Right forelimb (tissue), 1 donor: ENCODE measurements around the gene LAMC2.

Experiments
- DNase-seq: peaks from one replicate; pipeline ENCODE4 v3.0.0-alpha.2; 2018

The LAMC2 gene

DNA sequence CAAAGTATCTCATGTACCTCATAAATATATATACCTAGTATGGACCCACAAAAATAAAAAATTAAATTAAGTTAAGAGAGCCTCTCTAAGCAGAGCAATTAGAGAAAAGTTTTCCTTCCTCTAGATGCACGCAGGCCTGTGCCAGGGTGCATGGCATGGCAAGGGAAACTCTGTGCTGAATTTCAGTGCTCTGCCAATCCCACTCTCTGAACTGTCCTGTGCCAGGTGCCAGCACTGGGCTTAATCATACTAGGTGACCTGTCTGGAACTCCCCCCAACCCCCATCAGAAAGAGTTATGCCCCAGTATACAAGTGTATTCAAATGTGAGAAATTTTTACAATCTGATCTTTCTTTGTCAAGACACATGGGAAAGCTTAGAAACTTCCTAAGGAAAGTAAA lies 10.4 kb upstream of the LAMC2 start:
- no peak for DNase-seq

DNA sequence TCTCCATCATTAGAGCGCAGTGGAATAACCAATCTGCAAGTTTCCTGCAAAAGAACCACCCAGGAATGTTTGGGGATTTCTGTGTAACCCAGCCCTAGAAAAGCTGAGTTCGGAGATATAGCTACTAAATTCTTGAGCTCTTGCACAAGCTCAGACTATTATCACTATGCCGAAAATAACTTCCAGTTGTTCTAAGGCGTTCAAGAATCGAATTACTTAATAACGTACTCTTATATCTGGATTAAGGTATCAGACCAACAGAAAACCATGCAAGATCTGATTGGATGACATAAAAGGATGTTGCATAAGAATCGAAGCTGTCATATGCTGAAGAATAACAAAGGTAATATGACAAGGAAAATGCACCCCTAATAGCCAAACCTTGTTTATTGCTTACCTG lies 7.5 kb upstream of the LAMC2 start:
- no peak for DNase-seq

DNA sequence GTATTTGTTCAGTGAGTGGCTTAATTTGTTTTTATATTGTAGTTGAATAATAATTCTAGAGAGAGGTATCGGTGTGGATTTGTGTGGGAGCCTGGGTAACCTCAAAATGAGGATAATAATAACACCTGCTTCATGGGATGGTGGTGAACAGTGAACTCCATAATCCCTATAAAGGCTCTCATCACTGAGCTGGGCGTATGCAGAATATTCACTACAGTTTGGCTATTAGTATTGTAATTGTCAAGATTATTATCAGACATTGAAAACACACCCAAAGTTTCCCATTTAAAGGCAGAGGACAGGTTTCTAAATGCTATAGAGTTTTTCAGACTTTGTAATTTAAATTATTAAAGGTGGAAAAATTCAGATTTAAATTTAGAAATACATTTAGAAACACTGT lies 7.0 kb upstream of the LAMC2 start:
- no peak for DNase-seq

DNA sequence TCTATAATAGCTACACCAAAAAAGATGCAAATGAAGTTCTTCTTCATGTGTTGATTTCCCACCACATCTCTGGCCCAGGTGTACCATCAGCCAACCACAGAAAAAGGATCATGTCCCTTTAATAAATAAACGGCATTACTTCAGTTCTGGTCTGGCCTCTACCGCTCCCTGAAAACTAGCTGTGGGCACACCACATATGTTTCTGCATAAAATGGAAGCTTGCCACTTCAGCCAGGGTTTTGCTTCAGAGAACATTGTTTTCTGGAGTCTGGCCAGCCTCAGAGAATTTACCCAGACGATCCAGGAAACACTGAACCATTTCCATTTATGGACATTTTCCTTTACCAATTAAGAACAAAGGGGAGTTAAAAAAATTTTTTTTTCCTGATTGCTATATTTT lies 5.8 kb upstream of the LAMC2 start:
- DNase-seq = peak; percentile 68

DNA sequence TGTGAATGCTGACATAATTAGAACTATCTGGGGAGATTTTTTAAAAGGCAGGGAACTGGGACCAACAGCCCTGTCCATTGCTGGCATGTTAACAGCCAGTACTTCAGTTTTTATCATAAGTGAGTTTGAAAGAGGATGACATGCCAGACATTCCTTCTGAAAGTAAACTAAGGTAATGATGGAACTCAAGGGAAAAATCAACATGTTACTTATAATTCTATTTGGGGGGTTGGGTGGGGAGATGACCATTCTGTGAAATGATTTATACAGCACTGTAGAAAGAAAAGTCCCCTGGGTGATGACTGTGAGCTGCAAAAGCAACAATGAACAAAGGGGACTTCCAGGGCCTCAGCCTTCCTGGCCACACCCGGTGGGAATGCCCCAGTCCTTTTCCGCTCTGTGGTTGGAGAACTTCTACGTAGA lies 5.4 kb upstream of the LAMC2 start:
- DNase-seq = no peak

DNA sequence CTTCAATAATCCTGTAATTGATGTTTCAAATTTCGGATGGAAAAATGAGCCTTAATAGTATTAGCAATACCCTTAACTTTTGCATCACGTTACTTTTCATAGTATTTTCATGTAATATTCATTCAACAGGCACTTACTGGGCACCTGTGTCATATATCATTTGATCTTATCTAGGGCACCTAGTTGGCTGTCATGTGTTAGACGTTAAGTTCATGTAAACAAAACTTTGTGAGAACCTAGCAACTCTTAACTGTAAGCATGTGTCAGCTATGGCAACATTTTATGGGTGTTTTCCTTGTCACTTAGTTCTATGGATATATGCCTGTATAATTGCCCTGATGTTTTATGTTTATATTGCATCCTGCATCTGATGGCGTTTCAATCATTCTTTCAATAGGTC lies 777 bp downstream of the LAMC2 start:
- no peak for DNase-seq

DNA sequence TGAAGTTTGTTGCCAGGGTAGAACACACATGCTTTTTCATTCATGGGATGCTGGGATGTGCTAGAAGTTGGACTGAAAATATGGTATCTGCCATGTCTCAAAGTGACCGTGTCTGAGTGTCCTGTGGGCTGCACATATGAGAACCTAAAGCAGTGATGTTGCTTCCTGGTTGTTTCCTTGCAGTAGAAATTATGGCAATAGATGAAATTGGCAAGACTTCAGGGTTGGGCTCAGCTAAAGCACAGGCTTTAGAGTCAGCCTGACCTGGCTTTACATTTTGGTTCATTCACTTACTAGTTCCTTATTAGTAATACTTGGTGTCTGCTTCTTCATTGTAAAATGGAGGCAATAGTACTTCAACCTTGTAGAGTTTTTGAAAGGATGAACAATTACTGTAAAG lies 2.2 kb downstream of the LAMC2 start:
- no peak for DNase-seq

DNA sequence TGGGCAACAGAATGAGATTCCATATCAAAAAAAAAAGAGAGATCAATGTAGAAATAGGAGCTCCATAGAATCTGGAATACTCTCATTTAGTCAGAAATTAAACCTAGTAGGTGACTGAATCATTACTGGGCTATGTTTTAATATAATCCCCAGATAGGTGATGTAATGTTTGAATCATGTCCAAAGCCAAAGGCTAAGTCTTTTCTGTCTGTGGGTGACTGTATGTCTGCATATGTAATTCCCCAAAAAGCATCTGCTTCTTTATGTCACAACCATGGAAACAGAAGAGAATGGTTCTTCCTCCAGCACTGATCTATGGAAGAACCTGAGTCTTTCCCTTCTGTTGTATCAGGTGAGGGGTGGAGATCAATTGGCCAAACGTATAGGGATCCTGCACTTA lies 5.8 kb downstream of the LAMC2 start:
- DNase-seq = no peak

DNA sequence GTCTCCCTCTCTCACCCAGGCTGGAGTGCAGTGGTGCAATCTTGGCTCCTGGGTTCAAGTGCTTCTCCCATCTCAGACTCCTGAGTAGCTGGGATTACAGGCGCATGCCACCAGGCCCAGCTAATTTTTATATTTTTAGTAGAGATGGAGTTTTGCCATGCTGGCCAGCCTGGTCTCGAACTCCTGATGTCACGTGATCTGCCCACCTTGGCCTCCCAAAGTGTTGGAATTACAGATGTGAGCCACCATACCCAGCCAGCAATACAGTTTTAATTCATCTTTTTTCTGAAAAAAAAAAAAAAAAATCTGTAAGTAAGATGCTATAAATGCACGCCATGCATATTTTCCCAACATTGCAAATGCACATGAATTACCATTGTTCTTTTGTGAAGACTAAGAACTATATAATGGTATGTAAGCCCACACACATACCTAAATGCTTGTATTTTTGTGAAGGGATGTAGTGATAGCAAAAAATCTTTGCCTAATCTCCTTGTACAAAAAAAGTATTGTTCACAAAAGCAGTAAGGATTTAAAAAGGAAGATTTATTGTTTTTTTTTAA lies 8.0 kb downstream of the LAMC2 start:
- no peak for DNase-seq

DNA sequence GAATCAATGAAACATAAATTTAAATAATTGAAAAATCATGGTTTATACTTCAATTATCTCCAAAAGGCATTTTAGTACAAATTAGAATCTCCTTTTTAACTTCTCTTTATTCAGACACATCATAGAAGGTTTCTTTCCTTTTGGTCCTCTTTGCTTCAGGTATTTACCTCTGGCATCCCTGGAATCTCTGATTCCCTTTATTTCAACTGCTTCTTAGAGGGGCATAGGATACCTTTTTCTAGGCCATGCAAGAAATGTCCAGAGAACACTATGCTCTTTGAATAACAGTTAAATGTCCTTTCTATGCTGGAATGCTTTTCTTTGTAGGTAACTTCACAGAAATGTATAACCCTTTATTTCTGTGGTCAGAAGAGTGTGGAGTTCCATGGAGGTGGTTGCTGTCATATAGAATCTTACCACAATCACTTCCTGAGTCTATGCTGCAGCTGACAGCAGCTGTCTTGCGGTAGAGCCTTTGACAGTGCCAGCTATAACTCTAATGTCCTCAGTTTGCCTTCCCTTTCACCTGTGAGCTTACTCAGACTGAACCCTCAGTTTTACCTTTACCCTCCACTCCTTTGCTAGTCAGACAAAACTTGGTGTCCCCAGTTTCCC lies 8.6 kb downstream of the LAMC2 start:
- DNase-seq = no peak

DNA sequence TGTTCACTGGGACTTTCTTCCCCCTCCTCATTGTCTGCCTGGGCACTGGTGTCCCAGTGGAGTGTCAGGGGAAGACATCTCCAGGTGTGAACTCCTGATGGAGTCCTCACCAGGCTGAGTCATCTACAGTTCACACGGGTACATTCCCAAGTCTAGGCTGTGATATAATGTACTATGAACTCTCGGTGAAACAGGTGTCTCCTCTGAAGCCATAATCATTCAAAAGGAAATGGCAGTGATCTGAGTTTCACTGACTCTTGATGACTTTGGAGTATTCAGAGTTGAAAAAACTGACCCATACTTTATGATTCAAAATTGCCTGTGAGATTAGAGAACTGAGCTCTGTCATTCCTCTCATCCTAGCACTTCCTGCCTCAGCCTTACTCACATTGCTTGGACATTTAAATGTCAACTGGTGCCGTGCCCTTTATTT lies 9.1 kb downstream of the LAMC2 start:
- DNase-seq = no peak

DNA sequence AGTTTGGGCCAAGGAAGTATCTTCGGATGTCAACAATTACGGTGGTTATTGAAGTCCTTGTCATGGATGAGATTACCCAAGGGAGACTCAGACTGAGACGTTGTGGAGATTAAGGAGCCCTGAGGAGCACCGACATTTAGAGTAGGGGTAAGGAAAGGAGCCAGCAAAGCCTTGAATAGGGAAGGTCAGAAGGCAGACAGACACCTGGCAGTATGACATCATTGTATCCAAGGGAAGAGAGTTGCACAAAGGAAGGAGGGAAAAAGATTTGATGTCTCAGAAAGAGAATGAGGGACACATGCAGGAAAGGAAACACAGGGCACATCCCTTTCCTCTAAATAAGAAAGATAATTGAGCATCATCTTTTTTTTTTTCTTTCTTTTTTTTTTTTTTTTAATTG lies 11.7 kb downstream of the LAMC2 start:
- no peak for DNase-seq

DNA sequence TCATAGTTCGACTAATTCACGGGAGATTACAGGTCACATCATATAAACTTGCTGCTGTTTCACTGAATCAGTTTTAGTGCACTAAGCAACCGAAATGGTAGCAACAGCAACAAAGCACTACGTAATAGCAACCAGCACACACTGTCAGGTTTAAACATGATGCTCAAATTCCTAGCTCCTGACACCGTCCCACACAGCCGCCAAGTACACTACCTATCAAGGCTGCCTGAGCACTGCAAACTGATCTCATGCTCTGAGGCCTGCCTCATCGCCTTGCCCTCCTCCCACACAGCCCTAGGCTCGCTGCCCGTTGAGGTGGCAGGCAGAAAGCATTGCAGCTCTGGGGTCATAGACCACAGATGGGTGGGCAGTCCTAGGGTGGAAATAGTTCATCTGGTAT lies 12.4 kb downstream of the LAMC2 start:
- DNase-seq = no peak

DNA sequence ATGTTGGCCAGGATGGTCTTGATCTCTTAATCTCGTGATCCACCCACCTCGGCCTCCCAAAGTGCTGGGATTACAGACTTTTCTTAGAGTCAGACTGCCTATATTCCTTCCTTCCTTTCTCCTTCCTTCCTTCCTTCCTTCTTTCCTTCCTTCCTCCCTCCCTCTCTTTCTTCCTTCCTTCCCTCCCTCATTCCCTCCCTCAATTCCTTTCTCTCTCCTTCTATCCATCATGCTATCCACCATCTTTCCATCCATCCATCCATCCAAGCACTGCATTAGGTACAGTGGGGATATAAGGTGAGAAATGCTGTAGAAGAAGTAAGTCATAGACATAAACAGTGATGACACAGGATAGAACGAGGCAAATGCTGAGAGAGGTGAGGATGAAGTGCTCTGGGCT lies 13.2 kb downstream of the LAMC2 start:
- DNase-seq = no peak

DNA sequence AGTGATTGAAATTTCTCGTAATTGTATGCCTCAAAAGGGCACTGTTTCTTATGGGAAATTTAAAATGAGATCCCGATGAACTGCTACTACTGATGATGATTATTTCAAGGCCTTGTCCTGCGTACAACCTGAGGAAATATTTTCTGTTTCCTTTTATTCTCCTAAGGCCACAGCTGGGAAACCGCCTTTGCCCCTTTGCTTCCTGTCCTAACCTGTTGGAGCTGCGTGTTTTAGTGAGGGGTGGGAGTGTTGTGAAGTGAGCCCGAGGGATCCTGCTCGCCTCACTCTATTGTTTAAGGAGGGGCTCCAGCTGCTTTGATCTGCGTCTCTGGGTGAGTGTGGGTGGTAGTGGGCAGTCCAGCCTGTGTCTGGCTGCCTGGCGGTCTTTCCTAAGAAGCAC lies 14.4 kb downstream of the LAMC2 start:
- DNase-seq = no peak

DNA sequence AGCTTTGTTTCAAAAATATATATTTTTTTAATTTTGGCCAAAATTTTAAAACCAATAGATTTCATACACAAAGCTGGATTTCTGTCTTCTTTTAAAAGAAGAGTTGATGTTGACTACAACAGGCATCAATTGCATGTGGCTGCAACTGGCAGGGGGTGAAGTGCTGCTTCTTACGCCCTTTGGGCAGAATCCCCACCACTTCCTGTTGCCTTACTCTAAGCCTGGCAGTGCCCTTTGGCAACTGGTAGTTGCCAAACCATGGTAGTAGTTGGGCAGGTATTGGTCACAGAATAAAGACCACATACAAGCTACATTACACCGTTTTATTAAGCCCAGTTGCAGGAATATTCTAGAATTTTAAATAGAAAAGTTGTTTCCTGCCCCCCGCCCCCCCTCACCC lies 17.0 kb downstream of the LAMC2 start:
- no peak for DNase-seq

DNA sequence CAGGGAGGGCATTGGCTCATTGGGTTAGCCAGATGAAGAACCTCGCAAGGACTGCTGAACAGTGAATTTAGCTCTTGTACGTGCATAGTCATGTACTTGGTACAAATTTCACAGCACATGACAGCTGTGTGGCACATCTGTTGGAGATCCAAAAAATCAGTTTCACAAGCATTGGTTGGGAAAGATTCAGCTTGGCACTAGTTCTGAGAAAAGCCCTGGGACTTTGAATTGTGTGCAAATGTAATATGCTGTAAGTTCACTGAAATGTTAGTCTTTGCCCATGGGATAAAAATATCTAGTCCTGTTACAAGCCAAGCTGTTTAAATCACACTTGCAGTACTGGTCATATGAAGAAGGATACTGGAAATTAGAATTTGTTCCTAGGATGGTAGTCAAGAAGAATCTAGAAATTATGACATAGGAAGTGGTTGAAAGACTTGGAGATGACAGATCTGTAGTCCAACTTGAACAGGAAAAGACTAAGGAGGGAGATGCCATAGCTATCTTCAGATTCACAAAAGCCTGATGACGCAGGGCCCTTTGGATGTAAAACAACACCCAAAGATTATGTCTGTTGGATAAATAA lies 19.2 kb downstream of the LAMC2 start:
- peak; percentile 52 for DNase-seq

DNA sequence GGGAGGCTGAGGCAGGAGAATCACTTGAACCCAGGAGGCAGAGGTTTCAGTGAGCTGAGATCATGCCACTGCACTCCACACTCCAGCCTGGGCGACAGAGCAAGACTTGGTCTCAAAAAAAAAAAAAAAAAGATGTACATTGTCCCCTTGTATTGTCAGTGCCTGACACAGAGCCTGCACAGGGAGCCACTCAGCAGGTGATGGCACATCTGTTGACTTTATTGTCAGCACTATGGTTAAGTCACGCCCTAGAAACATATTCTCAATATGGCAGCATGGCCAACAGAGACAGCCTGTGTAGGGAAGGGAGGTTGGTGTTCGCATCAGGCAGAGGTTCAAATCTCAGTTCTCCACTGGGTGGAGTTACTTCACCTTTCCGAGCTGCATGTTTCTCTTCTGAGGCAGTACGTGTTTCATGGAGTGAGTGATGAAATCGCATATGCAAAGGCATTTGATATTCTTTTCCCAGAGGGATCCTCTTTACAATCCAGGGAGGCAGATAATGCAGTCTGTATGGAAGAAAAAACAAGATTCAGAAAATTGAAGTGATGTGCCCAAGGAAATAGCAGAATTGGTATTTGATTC lies 20.6 kb downstream of the LAMC2 start:
- no peak for DNase-seq

DNA sequence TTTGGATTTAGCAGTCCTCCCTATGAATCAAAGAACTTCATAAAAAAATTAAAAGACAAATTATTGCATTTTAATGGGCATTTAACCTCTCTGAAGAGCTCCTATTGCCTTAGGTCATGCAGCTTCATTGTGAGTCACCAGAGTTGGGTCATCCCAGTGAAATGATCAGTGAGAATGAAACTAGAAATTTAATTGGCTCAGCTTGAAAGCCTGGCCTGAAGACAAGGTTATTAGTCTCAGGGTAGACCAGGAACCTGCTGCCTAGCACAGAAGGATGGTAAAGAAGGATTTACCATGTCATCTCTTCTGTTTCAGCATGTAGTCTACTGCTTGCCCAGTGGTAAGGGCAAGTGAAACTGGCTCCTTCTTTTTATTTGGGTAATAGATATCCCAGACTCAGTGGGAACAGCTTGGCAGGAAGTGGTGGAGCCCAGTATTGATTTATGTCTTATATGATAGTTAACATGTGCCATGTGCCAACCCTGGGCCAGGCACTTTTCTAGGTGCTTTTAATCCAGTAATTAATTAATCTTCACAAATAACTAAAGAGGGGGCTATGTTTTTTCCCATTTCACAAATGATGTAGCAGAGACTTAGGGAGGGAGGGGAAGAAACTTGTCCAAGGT lies 23.6 kb downstream of the LAMC2 start:
- no peak for DNase-seq

DNA sequence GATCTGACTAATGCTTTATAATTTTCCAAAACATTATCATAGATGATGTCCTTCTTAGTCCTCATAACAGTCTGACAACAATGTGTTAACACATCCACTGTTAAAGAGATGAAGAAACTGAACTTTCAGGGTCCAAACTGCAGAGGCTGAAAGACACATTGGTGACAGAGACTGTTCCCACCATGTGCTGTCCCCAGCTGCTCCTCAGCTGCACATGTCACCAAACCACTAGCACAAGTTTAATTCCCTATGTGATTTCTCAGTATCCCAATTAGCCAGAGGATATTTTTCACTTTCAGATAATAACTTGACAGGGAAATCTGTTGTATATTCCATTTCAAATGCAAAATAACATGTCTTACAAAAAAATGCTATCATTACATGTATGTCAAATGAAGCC lies 24.6 kb downstream of the LAMC2 start:
- no peak for DNase-seq

DNA sequence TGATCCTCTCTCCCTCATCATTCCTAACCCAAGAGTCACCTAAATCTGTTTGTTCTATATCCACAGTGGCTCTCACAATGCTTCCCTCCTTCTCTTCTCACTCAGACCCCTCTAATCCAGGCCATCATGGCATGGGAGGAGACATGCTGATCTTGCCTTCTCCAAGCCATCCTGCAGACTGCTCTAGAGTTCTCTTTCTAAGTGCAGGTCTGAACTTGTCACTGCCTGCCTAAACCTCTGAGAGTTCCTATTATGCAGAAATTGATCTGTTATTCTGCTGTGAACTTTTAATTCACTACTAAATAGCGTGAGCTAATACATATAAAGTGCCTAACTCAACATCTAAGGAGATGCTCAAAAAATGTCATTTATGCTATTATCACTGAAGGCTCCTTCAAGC lies 26.8 kb downstream of the LAMC2 start:
- no peak for DNase-seq

DNA sequence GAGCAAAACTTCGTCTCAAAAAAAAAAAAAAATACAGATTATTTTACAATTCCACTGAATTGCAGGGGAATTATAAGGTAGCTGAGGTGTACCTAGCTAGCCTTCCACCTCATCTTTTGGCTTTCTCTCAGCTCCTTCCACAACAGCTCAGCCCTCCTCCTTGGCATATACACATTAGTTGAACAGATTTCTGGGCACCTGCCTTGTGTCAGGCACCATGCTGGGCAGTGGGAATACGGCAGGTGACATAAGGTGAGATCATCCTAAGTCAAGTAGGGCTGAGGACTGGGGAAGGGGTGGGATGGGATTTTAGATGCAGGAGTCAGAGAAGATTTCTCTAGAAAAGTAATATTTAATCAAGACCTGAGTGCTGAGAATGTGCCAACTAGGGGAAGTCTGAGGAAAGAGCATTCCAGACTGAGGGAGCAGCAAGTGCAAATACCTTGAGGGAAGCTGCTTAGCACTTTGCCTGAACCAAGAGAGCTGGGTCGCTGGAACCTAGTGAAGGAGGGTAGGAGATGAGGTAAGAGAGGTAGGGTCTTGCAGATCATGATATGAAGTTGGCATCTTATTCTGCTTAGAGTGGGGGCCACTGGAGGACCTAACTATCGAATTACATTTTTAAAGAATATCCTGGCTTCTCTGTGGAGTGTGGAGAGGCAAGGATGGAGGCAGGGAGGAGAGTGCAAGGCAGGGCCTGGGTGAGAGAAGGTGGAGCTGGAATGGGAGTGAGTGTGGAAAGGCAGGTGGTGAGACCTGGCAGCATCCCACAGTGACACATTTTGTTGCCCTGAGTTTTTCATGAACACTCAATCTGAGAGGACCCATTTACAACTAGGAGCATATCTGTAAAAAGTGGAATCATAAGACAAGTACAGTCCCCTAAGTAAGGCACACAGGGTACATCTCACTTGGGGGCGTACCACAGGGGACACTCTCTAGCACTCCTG lies 28.2 kb downstream of the LAMC2 start:
- no peak for DNase-seq
